HG03469 (cell line): ENCODE measurements around the gene A2ML1.
"Not testable (repeated sequence)": the region's sequence is repeated elsewhere in the genome, so short reads cannot be mapped to it uniquely, and the experiment has no call there.

Experiments used
- ATAC-seq: cut with Tn5 transposase; IDR thresholded peaks from one replicate; pipeline ENCODE4 v1.9.1; 2021; ENCODE audit warnings: mild to moderate bottlenecking, moderate library complexity, moderate number of reproducible peaks; ENCODE audit not compliant: unreplicated experiment

A2ML1 gene

DNA sequence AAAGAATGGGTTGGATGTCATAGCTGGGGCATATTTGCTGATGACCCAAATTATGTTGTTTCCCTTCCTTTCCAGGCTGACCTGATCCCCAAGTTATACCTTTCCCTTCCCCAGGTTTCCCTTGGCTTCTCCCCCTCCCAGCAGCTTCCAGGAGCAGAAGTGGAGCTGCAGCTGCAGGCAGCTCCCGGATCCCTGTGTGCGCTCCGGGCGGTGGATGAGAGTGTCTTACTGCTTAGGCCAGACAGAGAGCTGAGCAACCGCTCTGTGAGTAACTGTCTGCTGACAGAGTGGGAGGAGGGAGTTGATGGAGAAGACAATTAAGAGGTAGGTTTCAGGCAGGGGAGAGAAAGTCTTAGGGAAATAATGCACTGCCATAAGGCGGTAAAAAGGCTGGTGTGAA, 25.0 kb downstream of the A2ML1 start:
- ATAC-seq: no peak

DNA sequence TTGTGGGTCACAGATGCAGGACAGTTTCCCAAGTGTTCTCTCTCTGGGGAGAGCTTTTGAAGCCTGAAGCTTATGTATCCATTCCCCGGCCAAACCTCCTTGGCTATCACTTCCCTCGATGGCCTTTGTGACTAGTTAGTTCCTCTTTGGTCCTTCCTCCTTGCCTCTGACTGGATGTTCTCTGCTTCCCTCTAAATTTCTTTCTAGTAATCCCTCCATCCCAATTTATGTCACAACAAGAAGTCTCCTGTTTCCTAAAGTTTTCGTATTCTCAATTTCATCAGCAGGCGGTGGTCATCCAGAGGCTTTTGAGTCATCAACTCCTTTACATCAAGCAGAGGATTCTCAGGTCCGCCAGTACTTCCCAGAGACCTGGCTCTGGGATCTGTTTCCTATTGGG, 27.5 kb downstream of the A2ML1 start:
- no peak for ATAC-seq

DNA sequence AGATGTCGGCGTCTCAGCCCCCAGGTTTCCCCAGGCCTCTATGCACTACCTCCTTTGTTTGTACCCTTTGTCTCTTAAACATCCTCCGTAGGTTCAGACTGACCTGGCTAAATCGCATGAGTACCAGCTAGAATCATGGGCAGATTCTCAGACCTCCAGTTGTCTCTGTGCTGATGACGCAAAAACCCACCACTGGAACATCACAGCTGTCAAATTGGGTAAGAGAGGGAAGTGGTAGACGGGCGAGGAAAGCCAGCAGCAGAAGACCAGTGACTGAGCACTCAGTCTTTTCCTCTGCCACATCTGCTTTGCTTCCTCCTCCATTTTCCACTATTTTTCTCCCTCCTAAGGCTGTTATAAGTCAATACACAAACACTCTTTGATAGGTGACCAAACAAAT, 29.7 kb downstream of the A2ML1 start:
- ATAC-seq: no peak

DNA sequence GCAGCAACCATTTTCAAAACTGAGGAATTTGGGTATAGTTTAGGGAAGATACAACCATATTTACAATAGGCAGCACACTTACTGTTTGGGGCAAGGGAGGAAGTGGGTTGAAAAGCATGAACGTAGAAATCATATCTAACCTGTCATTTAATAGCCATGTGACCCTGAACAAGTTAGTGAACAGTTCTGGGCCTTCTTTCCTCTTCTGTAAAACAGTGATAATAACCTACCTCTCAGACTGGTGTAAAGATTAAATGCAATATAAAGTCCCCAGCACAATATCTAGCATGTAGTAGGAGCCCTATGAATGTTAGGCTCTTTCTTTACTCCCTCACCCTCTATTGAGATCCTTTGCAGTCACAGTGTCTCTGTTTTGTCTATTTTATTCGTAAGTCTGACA, 33.5 kb downstream of the A2ML1 start:
- no peak for ATAC-seq

DNA sequence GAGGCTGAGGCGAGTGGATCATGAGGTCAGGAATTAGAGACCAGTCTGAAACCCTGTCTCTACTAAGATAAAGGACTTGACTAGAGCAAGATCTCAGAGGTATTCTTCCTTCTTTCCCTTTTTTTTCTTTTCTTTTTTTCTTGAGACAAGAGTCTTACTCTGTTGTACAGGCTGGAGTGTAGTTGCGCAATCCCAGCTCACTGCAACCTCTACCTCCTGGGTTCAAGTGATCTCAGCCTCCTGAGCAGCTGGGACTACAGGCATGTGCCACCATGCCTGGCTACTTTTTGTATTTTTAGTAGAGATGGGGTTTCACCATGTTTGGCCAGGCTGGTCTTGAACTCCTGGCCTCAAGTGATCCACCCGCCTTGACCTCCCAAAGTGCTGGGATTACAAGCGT, 37.0 kb downstream of the A2ML1 start:
- ATAC-seq: not testable (repeated sequence)

DNA sequence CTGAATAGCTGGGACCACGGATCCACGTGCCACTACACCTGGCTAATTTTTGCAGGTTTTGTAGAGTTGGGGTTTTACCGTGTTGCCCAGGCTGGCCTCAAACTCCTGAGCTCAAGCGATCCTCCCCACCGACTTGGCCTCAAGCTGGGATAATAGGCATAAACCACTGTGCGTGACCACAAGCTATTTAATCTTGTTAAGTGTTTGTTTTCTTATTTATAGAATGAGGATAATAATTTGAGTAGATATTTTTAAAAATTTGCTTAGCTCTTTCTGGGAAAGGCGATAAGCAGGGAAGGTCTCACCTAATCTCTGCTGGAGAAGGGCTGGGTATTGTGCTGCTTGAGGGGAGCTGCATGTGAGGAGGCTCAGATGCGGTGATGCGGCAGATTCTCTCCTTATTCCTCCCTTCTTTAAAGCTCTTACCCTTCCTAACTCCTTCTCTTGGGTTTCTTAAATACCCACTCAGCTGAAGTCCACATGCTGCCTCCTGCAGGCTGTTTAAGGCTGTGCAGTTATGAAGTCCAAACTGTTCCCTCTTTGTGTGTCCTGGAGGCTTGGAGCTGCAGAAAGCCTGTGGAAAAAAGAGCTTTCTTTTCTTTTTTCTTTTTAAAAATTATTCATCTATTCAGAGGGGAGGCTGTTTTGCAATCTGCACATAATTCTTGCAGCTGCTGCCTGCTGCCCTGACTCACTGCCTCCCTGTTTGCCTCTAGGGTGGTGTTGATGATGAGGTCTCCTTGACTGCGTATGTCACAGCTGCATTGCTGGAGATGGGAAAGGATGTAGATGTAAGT, 37.9 kb downstream of the A2ML1 start:
- ATAC-seq: no peak

DNA sequence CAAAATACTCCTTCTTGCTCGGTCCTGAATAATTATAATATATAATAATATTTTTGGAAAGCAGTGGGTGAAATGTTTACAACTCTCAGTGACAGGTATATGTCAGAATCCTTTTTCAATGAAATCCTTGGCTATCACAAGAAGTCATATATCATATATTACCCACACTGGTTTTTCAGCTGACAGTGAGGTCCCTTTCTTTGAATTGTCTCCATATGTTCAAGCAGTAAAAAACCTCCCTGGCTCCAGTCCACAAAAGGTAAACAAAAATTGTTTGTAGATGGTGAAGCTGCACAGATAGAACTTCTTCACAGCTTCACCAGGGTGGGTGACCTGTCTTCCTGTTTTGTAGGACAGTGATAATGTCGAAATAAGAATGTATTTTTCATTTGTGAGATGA, 44.0 kb downstream of the A2ML1 start:
- ATAC-seq: no peak

DNA sequence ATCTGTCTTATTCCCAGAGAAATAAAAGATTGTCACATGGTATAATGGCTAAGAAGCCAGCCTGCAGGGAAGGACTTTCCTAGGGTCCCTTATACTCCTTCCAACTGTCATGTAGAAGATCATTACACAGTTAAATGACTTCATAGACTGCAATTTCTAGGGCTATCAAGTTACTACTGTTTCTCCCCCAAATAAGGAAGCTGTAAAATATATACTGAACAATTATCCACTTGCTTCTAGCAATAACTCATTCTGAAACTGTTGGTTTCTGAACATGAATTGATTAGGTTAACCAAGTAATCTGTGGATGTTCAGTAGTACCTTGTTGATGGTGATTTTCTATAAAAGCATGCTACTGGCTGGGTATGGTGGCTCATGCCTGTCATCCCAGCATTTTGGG, 44.6 kb downstream of the A2ML1 start:
- ATAC-seq: no peak

DNA sequence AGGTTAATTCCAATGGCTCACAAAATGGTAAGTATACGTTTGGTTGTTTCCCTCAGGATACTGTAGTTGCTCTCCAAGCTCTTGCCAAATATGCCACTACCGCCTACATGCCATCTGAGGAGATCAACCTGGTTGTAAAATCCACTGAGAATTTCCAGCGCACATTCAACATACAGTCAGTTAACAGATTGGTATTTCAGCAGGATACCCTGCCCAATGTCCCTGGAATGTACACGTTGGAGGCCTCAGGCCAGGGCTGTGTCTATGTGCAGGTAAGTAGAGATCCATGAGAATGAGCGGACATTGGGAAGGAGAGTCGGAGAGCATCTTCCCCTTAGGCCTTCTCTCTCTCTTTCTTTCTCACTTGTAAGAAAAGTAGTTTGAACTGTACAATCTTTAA, 45.4 kb downstream of the A2ML1 start:
- ATAC-seq: no peak

DNA sequence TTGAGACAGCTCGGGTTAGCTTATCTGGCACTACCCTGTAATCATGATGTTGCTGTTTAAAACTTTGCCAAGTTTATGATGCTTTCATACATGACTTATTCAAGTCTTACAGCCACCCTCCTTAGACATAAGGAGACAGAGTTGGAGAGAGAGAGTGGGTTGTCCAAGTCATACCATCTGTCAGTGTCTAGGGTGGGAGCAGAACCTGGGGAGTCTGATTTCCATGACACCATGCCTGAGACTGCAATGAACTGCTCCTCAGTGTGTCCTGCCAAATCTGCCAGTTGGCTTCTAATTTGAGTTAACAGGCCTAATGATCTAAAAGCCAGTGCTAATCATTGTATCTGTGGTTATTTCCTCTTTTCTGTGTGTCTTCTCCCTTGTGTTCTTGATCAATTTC, 48.2 kb downstream of the A2ML1 start:
- ATAC-seq: no peak

DNA sequence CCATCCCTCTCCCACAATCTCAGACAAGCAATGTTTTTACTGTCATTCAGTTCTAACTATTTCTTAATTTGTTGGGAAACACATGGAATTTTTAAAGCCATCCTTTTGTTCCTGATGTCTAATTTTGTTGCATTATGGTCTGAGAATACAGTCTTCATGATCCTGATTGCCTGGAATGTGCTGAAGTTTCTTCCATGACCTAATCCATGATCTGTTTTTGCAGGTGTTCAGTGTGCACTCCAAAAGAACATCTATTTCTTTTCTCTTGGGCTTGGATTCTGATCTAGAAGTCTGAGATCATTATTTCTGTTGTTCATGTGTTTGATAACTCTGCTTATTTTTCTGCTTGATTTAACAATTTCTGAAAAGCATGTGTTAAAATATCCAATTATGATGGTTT, 48.6 kb downstream of the A2ML1 start:
- no peak for ATAC-seq

DNA sequence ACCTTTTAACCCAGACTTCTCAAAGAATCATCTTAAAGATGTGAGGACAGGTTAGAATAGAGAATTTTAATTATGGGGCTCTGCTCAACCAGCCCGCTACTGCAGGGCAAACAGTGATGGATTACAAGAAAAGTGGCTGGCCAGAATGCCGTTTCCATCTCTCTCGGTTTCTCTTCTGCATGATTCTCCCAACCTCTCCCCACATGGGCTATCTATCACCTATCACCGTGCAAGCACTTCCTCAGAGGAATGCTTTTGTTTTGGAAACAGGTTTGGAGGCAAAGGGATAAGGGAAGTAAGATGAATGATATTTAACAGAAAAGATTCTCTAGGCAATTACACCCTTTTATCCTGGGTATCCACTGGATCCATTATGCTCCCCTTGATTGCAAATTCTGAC, 54.5 kb downstream of the A2ML1 start:
- ATAC-seq: no peak

DNA sequence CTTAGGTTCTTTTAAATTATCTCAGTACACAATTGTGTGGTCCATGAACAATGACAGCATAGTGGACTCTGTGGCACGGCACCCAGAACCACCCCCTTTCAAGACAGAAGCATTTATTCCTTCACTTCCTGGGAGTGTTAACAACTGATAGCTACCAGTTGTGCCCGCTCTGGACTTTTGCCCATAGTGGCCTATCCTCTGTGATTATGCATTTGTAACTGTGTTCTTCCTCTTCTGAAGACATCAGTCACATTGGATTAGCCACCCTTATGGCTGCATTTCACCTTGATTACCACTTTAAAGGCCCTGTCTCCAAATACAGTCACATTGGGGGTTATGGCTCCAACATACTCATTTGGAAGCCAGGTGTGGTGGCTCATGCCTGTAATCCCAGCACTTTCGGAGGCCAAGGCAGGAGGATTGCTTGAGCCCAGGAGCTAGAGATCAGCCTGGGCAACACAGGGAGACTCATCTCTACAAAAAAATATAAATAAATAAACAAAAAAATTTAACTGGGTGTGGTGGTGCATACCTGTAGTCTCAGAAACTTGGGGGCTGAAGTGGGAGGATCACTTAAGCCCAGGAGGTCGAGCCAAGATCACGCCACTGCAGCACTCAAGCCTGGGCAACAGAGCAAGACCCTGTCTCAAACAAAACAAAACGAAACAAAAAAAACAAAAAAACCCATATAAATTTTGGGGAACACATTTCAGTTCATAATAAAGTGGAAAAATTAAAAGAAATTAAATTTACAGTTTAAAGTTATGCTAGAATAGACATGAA, 64.3 kb downstream of the A2ML1 start:
- ATAC-seq: no peak

DNA sequence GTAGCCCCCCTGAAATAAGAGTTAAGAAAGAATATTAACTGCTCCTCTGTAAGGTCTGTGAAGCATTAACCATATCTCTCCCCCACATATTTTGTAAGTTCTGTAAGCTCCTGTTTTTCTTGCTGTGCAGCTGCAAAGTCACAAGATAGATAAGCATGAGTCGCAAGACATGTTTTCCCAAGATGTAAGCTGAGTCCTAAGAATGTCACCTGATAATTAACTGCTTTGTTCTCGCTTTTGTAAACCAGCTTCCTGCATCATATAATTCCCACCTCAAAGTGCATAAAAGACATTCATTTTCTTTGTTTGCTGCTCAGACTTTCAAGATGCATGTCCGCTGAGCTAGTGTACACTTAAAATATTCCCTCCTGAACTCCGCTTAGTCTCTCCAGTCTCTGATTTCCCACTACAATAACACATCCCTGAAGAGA, 64.9 kb downstream of the A2ML1 start:
- no peak for ATAC-seq

DNA sequence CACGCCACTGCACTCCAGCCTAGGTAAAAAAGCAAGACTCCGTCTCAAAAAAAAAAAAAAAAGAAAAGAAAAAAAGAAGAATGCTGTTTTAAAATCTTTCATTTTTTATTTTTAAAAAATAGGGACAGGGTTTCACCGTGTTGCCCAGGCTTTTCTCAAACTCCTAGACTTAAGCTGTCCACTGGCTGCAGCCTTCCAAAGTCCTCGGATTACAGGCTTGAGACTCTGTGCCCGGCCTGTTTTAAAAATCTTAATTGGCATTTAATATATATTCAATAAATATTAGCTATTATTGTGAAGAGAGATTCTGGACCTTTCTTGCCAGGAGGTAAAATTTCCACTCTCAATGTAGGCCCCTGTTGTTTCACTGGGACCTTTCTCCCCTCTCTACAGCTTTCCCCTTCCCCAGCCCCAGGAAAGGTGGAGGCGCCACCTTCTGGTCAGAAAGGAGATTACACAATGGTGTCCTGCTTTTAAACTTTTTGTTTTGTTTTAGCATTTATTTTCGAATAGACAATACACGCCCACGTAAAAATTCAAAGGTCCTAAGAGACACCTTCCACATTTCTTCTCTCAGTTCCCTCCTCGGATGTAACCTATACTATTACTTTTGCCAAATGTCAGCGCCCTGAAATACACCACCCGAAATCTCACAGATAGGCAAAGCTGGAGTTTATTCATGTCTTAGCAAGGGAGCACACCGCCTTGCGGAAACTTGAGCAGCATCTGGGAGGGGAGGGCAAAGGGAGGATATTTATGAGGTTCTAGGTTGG, 68.1 kb downstream of the A2ML1 start:
- ATAC-seq: no peak

DNA sequence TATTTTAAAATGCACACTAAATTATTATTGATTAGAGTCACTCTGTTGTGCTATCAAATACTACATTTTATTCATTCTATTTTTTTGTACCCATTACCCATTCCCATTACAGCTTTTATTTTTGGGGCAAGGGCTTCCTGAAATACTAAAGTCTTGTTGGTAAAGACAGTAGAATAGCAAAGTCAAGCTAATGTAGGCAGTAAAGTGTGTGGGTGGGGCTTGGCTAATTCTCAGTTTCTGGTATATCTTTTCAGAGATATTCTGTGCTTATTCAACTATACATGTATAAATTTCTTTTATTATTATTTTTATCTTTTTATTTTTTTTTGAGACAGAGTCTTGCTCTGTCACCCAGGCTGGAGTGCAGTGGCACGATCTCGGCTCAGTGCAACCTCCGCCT, 69.6 kb downstream of the A2ML1 start:
- ATAC-seq: no peak

DNA sequence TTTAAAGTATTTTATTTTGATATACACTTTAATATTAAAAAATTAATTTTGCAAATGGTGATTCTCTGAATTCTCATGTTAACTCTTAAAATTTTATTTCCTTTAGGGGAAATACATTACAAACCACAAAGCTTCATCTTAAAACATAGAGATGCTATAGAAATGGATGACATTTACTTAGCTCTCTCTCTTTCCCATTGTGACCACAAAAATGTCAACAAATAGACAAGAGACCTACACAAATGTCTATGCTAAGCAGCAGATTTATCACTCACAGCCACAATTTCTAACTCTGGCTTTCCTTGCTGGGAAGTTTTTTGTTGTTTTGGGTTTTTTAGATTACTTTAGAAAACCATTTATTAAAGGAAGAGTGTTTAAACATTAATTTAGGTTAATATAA, 72.0 kb downstream of the A2ML1 start:
- no peak for ATAC-seq

DNA sequence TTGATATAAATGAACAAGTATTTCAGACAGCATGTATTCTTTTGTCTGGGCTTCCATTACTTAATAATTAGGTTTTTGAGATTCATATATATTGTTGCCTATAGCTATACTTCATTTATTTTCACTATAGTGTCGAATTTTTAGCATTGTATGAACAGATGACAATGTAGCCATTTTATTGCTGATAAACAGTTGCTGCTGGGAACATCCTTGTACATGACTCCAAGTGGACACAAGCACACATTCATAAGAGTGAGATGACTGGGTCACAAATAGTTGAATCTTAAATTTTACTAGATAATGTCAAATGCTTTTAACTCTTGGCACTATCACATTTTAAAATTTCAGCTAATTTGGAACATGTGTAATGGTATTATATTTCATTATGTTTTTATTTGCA, 72.6 kb downstream of the A2ML1 start:
- ATAC-seq: no peak

DNA sequence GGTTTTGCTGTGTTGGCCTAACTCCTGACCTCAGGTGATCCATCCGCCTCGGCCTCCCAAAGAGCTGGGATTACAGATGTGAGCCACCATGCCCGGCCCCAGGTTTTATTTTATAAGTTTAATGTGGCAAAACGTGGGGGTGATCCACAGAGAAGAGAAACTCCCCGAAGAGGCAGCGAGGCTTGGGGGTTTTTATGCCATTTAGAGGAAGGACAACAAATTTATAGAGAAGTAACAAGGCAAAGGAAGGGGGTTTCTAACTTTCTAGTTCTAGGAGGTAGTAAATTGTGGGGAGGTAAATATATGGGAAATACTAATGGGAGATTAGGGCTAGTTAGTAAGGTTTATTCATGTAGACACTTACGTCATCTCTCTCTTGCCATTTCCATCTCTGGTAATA, 74.7 kb downstream of the A2ML1 start:
- ATAC-seq: no peak

DNA sequence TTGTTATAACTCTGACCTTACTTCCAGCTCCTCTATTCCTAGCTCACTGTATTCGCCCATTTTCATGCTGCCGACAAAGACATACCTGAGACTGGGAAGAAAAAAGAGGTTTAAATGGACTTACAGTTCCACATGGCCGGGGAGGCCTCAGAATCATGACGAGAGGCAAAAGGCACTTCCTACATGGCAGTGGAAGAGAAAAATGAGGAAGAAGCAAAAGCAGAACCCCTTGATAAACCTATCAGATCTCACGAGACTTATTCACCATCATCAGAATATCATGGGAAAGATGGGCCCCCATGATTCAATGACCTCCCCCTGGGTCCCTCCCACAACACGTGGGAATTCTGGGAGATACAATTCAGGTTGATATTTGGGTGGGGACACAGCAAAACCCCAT, 77.4 kb downstream of the A2ML1 start:
- ATAC-seq: no peak

DNA sequence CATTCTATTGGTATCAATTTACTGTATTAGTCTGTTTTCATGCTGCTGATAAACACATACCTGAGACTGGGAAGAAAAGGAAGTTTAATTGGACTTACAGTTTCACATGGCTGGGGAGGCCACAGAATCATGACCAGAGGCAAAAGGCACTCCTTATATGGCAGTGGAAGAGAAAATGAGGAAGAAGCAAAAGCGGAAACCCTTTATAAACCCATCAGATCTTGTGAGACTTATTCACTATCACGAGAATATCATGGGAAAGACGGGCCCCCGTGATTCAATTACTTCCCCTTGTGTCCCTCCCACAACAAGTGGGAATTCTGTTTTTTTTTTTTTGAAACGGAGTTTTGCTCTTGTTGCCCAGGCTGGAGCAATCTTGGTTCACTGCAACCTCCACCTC, 80.3 kb downstream of the A2ML1 start:
- ATAC-seq: not testable (repeated sequence)

DNA sequence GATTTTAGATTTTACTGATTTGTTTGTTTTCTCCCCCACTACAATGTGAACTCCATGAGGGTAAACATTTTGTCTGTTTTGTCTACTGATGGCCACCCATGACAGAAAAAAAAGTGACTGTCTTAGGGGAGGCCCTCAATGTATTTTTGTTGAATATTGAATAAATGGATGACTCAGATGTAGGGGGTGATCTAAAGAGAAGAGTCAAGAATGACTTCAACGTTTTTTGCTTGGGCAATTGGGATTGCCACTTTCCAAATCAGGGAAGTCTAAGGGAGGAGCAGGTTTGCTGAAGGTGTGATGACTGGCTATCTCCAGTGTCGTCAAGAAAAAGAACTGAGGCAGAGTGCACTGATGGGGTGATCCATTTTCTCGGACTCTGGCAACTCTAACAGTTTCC, 81.2 kb downstream of the A2ML1 start:
- ATAC-seq: no peak
